K562 (cell line): ENCODE results near the gene CYB5B. TPM values are rescaled to one million over a fixed set of nuclear protein-coding genes. Genes with fewer than 3 reads are reported as not detected.

ENCODE experiments used
- ATAC-seq: fragments of 200-7000 bp; cut with Tn5 transposase; 3 replicates; pipeline ENCODE4 v1.9.1; 2020; ENCODE audit warnings: moderate library complexity
- Bru-seq: library from RNA; stranded (reverse); fragments of 400-500 nt; gene quantifications from one replicate; lab custom pipeline; 2021; lab: Mats Ljungman, UMichigan
- BruChase-seq, 2 experiments: library from RNA; stranded (reverse); fragments of 400-500 nt; gene quantifications; one replicate each; lab custom pipeline; 2021; lab: Mats Ljungman, UMichigan
- BruUV-seq: library from RNA; stranded (reverse); fragments of 400-500 nt; replicated peaks from 2 replicates; lab custom pipeline; 2021; lab: Mats Ljungman, UMichigan
- CTCF ChIA-PET: fragments of 300-600 bp; formaldehyde crosslinking; extraction: SDS; loops from one replicate; lab custom pipeline; 2021; ENCODE audit warnings: low intra/inter-chr PET ratio; lab: Yijun Ruan, JAX
- POLR2A ChIA-PET: fragments of 300-600, 350-650 bp; sonication (Branson Sonifier 250); formaldehyde crosslinking; extraction: SDS; loops from one replicate; lab custom pipeline; 2021; ENCODE audit warnings: antibody characterized with exemption, inconsistent platforms; lab: Yijun Ruan, JAX
- DNase-seq, 4 experiments: peaks; one replicate each; pipeline versions ENCODE4 v3.0.0 to v3.0.0-alpha.2; 2011 to 2018; ENCODE audit warnings: low spot score in 3 of 4, mixed read lengths in 3 of 4; ENCODE audit errors: extremely low read depth in 1 of 4
- FAIRE-seq: peaks from 2 replicates; lab custom pipeline; 2011; peaks lifted over from hg19 to GRCh38; lab: Jason Lieb, UNC
- H2AFZ ChIP-seq: 2 replicates; pipeline ENCODE4 v1.6.0; 2011; ENCODE audit warnings: low read depth, low read length, control low read depth, inconsistent platforms
- H3K27ac ChIP-seq: fragments of 200-600 bp; 3 replicates; pipeline ENCODE4 v1.8.0; 2011; ENCODE audit warnings: low read depth, mild to moderate bottlenecking, control low read depth, inconsistent platforms, low read length, moderate library complexity, mixed read lengths; ENCODE audit errors: extremely low read depth
- H3K27me3 ChIP-seq, 2 experiments: fragments of 300-600 bp in 1 of 2; 2 replicates in 1 of 2; 3 replicates in 1 of 2; pipeline versions ENCODE4 v1.6.0 to v1.8.0; 2011; ENCODE audit warnings: inconsistent platforms in 2 of 2, low read length in 2 of 2, mild to moderate bottlenecking in 1 of 2, mixed read lengths in 1 of 2, moderate library complexity in 1 of 2; ENCODE audit not compliant: control insufficient read depth in 2 of 2, insufficient read depth in 2 of 2
- H3K36me3 ChIP-seq: fragments of 300-600 bp; 3 replicates; pipeline ENCODE4 v1.8.0; 2011; ENCODE audit warnings: mild to moderate bottlenecking, low read length, inconsistent platforms; ENCODE audit not compliant: control insufficient read depth, insufficient read depth
- H3K4me1 ChIP-seq, 2 experiments: fragments of 200-600 bp in 1 of 2; replicated peaks in 1 of 2; 2 replicates in 1 of 2; 3 replicates in 1 of 2; pipeline versions ENCODE4 v1.5.1 to v1.8.0; 2011; ENCODE audit warnings: inconsistent platforms in 2 of 2, low read length in 2 of 2, mild to moderate bottlenecking in 1 of 2, mixed read lengths in 1 of 2, moderate library complexity in 1 of 2; ENCODE audit not compliant: control insufficient read depth in 2 of 2, insufficient read depth in 2 of 2
- H3K4me2 ChIP-seq: 2 replicates; pipeline ENCODE4 v1.6.1; 2011; ENCODE audit warnings: low read length, control low read depth, inconsistent platforms, mixed read lengths; ENCODE audit not compliant: insufficient read depth
- H3K4me3 ChIP-seq: fragments of 200-600 bp; sonication (generic), shearing (Covaris generic); 2 replicates; pipeline ENCODE4 v1.5.1; 2016; ENCODE audit warnings: control low read depth, inconsistent platforms
- H3K79me2 ChIP-seq: fragments of 200-600 bp; 3 replicates; pipeline ENCODE4 v1.8.0; 2011; ENCODE audit warnings: low read length, inconsistent platforms; ENCODE audit not compliant: control insufficient read depth, insufficient read depth
- H3K9ac ChIP-seq, 2 experiments: 2 replicates each; pipeline versions ENCODE4 v1.6.0 to v1.6.1; 2011; ENCODE audit warnings: low read depth in 2 of 2, low read length in 2 of 2, control low read depth in 1 of 2, inconsistent platforms in 1 of 2, mild to moderate bottlenecking in 1 of 2, mixed read lengths in 1 of 2; ENCODE audit not compliant: insufficient read depth in 1 of 2
- H3K9me1 ChIP-seq: one replicate; pipeline ENCODE4 v1.6.0; 2011; ENCODE audit warnings: inconsistent platforms, mild to moderate bottlenecking, low read length, moderate library complexity; ENCODE audit not compliant: control insufficient read depth, insufficient read depth
- H3K9me3 ChIP-seq: replicated peaks from 2 replicates; pipeline ENCODE4 v1.5.1; 2011; ENCODE audit warnings: low read depth, low read length, inconsistent platforms; ENCODE audit not compliant: control insufficient read depth, insufficient read depth
- H4K20me1 ChIP-seq: replicated peaks from 2 replicates; pipeline ENCODE4 v1.6.1; 2011; ENCODE audit warnings: low read length, inconsistent platforms, mixed read lengths; ENCODE audit not compliant: control insufficient read depth, insufficient read depth
- ATF1 ChIP-seq, 2 experiments: fragments of 450-650 bp in 1 of 2; IDR thresholded peaks; 2 replicates each; pipeline ENCODE4 v1.6.1; 2016; ENCODE audit warnings: missing compliant biosample characterization in 1 of 2, missing genetic modification characterization in 1 of 2
- USF1 ChIP-seq: sonication (generic); formaldehyde crosslinking; IDR thresholded peaks from 2 replicates; pipeline ENCODE4 v1.9.0; 2022; ENCODE audit warnings: mild to moderate bottlenecking, missing genetic modification reagents
- ZBTB17 ChIP-seq: fragments of 450-650 bp; formaldehyde crosslinking; IDR thresholded peaks from 2 replicates; pipeline ENCODE4 v1.4.0; 2020; ENCODE audit warnings: mild to moderate bottlenecking
- ZNF507 ChIP-seq: conservative IDR thresholded peaks from 2 replicates; pipeline ENCODE4 v1.6.1; 2017; ENCODE audit warnings: missing genetic modification characterization, missing compliant biosample characterization
- WGBS: fragments of 100-300 bp; shearing (Covaris generic); methylation state at CpG from one replicate; pipeline ENCODE4 v1.1.6; 2016; ENCODE audit warnings: low coverage, mixed read lengths; ENCODE audit not compliant: insufficient coverage; ENCODE audit errors: missing lambda C conversion rate; 5-methylcytosine and 5-hydroxymethylcytosine counted together
- in situ Hi-C: fragments of 300-500 bp; cut with MboI; formaldehyde crosslinking; loops from 4 replicates; pipeline ENCODE4 v1.15.0; 2018; ENCODE audit warnings: inconsistent platforms, mixed read lengths
- intact Hi-C: fragments of 100-400 bp; cut with micrococcal nuclease; formaldehyde crosslinking; loops from 2 replicates; pipeline ENCODE4 v1.14.2; 2022
- long read RNA-seq, 3 experiments: library from polyadenylated mRNA in 2 of 3; library from RNA in 1 of 3; unstranded in 2 of 3; stranded (forward) in 1 of 3; transcript quantifications; one replicate each; pipeline ENCODE4 v2.0.0, GENCODE V29; 2019 to 2022
- polyA minus RNA-seq, 3 experiments: library from RNA; depleted of rRNA, polyadenylated mRNA; stranded (reverse); fragments of >200 nt; gene quantifications; 2 replicates each; pipeline ENCODE4 v1.2.3, GENCODE V29; 2011
- polyA plus RNA-seq, 8 experiments: library from polyadenylated mRNA; depleted of rRNA in 4 of 8; stranded (reverse) in 5 of 8; unstranded in 3 of 8; fragments of >200 nt; fragmentation: Nextera tagmentation in 2 of 8; fragmentation: Illumina TruSeq in 1 of 8; extraction: Ambion mirVana in 2 of 8; extraction: Trizol in 1 of 8; gene quantifications; 2 replicates each; pipeline versions ENCODE4 v1.2.1 to v1.2.3, GENCODE V29; 2011 to 2014; ENCODE audit warnings: inconsistent platforms in 1 of 8, missing spikeins in 1 of 8
- total RNA-seq, 7 experiments: library from RNA; depleted of rRNA in 6 of 7; stranded (reverse); fragments of >200 nt in 6 of 7; fragmentation: Illumina TruSeq in 2 of 7; extraction: Trizol in 2 of 7; gene quantifications; 2 replicates each; pipeline versions ENCODE4 v1.2.1 to v1.2.3, GENCODE V29; 2011 to 2021; ENCODE audit warnings: low replicate concordance in 1 of 7
- TF ChIP-seq, protein P1 (sequence below): fragments of 450-650 bp; IDR thresholded peaks from 2 replicates; pipeline ENCODE4 v1.7.1; 2018; ENCODE audit warnings: mild to moderate bottlenecking, low read depth; ENCODE audit not compliant: partially characterized antibody
- TF ChIP-seq, protein P2 (sequence below), 2 experiments: fragments of 450-650 bp in 1 of 2; IDR thresholded peaks; 2 replicates each; pipeline ENCODE4 v1.6.1; 2011 to 2017; ENCODE audit warnings: low read depth in 2 of 2, antibody characterized with exemption in 1 of 2, borderline replicate concordance in 1 of 2, low read length in 1 of 2, mild to moderate bottlenecking in 1 of 2, mixed read lengths in 1 of 2; ENCODE audit not compliant: control insufficient read depth in 1 of 2

Gene CYB5B
- 46.6 and 100 TPM in 2 replicates for total RNA-seq (2011; cell fraction: chromatin; rRNA removed; ENCODE audit: low replicate concordance)
- total RNA-seq (2011; cell fraction: nucleolus; rRNA removed): 19.2 and 28.7 TPM in 2 replicates
- 61.2 and 107 TPM in 2 replicates for total RNA-seq (2011; cell fraction: nucleoplasm; rRNA removed)
- total RNA-seq (2014; rRNA removed): 29.9 and 69.7 TPM in 2 replicates
- 133 and 137 TPM in 2 replicates for total RNA-seq (2014; rRNA removed; fragmentation: Illumina TruSeq; extraction: Trizol)
- 98.0 and 101 TPM in 2 replicates for total RNA-seq (2015; rRNA removed; fragmentation: Illumina TruSeq; extraction: Trizol)
- total RNA-seq (2021): 103 and 107 TPM in 2 replicates
- 196 and 274 TPM in 2 replicates for polyA plus RNA-seq (2011; rRNA removed)
- 134 and 189 TPM in 2 replicates for polyA plus RNA-seq (2011; cell fraction: cytosol; rRNA removed)
- polyA plus RNA-seq (2011; cell fraction: nucleus; rRNA removed): 41.9 and 62.4 TPM in 2 replicates
- 83.3 and 92.2 TPM in 2 replicates for polyA plus RNA-seq (2012)
- polyA plus RNA-seq (2014; fragmentation: Illumina TruSeq; extraction: Trizol): 167 and 198 TPM in 2 replicates
- 100 to 1,000 TPM; 136 to 198 TPM for polyA plus RNA-seq (2014; fragmentation: Nextera tagmentation; extraction: Ambion mirVana)
- polyA plus RNA-seq (2014; rRNA removed): 75.6 and 98.3 TPM in 2 replicates
- 158 and 175 TPM in 2 replicates for polyA minus RNA-seq (2011; rRNA and poly(A)+ RNA removed)
- 36.2 and 49.2 TPM in 2 replicates for polyA minus RNA-seq (2011; cell fraction: cytosol; rRNA and poly(A)+ RNA removed)
- polyA minus RNA-seq (2011; cell fraction: nucleus; rRNA and poly(A)+ RNA removed): 18.0 and 42.0 TPM in 2 replicates
- percentile 78 among the genes with signal in this experiment for Bru-seq, nascent RNA
- percentile 90 among the genes with signal in this experiment for BruChase-seq, experiment 1, labeled RNA remaining after a 2-hour chase
- percentile 88 among the genes with signal in this experiment for BruChase-seq, experiment 2, labeled RNA remaining after a 6-hour chase
- long read RNA-seq, experiment 1, full-length matches to known transcripts: 169 of 192 reads
- long read RNA-seq, experiment 1, partial matches to known transcripts: 5 of 192 reads
- long read RNA-seq, experiment 1, other reads (novel, unspliced or antisense): 18 of 192 reads
- long read RNA-seq, experiment 2, full-length matches to known transcripts: 21 of 75 reads
- long read RNA-seq, experiment 2, partial matches to known transcripts: 2 of 75 reads
- long read RNA-seq, experiment 2, other reads (novel, unspliced or antisense): 52 of 75 reads
- long read RNA-seq, experiment 3, full-length matches to known transcripts: 128 of 132 reads
- long read RNA-seq, experiment 3, partial matches to known transcripts: 0 of 132 reads
- long read RNA-seq, experiment 3, other reads (novel, unspliced or antisense): 4 of 132 reads

GRCh38 chr16:69424053-69424934 lies at the start of gene CYB5B:
TSS of gene CYB5B (plus strand) at chr16:69424619. CDS start at chr16:69424684, 65 bp downstream.
- CTCF ChIA-PET: no interaction called here
- peak; percentile 99 for ATAC-seq
- peak within 1 kb of the TSS; percentile 95 for H2AFZ ChIP-seq
- no peak for TF ChIP-seq ZBTB17
- TF ChIP-seq ATF1 (CRISPR knock-in tag; IDR thresholded peaks at IDR 0.05): no peak
- TF ChIP-seq ATF1 (tag; IDR thresholded peaks at IDR 0.05): peak; percentile 69
- TF ChIP-seq, protein P1, sequence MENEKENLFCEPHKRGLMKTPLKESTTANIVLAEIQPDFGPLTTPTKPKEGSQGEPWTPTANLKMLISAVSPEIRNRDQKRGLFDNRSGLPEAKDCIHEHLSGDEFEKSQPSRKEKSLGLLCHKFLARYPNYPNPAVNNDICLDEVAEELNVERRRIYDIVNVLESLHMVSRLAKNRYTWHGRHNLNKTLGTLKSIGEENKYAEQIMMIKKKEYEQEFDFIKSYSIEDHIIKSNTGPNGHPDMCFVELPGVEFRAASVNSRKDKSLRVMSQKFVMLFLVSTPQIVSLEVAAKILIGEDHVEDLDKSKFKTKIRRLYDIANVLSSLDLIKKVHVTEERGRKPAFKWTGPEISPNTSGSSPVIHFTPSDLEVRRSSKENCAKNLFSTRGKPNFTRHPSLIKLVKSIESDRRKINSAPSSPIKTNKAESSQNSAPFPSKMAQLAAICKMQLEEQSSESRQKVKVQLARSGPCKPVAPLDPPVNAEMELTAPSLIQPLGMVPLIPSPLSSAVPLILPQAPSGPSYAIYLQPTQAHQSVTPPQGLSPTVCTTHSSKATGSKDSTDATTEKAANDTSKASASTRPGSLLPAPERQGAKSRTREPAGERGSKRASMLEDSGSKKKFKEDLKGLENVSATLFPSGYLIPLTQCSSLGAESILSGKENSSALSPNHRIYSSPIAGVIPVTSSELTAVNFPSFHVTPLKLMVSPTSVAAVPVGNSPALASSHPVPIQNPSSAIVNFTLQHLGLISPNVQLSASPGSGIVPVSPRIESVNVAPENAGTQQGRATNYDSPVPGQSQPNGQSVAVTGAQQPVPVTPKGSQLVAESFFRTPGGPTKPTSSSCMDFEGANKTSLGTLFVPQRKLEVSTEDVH: peak; percentile 78
- TF ChIP-seq, protein P2, sequence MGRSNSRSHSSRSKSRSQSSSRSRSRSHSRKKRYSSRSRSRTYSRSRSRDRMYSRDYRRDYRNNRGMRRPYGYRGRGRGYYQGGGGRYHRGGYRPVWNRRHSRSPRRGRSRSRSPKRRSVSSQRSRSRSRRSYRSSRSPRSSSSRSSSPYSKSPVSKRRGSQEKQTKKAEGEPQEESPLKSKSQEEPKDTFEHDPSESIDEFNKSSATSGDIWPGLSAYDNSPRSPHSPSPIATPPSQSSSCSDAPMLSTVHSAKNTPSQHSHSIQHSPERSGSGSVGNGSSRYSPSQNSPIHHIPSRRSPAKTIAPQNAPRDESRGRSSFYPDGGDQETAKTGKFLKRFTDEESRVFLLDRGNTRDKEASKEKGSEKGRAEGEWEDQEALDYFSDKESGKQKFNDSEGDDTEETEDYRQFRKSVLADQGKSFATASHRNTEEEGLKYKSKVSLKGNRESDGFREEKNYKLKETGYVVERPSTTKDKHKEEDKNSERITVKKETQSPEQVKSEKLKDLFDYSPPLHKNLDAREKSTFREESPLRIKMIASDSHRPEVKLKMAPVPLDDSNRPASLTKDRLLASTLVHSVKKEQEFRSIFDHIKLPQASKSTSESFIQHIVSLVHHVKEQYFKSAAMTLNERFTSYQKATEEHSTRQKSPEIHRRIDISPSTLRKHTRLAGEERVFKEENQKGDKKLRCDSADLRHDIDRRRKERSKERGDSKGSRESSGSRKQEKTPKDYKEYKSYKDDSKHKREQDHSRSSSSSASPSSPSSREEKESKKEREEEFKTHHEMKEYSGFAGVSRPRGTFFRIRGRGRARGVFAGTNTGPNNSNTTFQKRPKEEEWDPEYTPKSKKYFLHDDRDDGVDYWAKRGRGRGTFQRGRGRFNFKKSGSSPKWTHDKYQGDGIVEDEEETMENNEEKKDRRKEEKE (IDR thresholded peaks at IDR 0.05; ENCODE audit: borderline replicate concordance in 1 of 2, control insufficient read depth in 1 of 2, low read depth in 2 of 2, low read length in 1 of 2): 0 out of 4 replicates have a peak, but pooled peaks of 1 of the 2 experiments have one; percentile 26
- no peak for TF ChIP-seq USF1 (CRISPR knock-in tag)
- no peak for TF ChIP-seq ZNF507

More at GRCh38 chr16:69424053-69424934, at the start of gene CYB5B:
- FAIRE-seq (peak; percentile 100), DNase-seq (peak; percentile 87 to 98 (median 92))
- Histone ChIP-seq H3K36me3 (peaks cover 24% of the 10 kb centered on the region), H3K4me2 (peak within 1 kb of the TSS; percentile 99), H3K27me3 (no peaks in the 10 kb centered on the region), H4K20me1 (no peaks in the 10 kb centered on the region), H3K79me2 (peaks cover 32% of the 10 kb centered on the region), H3K9ac (peak within 1 kb of the TSS; percentile 83 to 92), H3K27ac (peak within 1 kb of the TSS; percentile 68), H3K4me3 (peak within 1 kb of the TSS; percentile 77), H3K9me1 (no peaks in the 10 kb centered on the region), H3K9me3 (peaks cover 5% of the 10 kb centered on the region), H3K4me1 (peaks cover 0 to 10% of the 10 kb centered on the region in 2 experiments; a peak in 3 of 5 replicates)
- in situ Hi-C loops (no loop called here), intact Hi-C loops (no loop called here)
- WGBS: 12% methylated on average over 40 of the region's 40 CpGs
- POLR2A ChIA-PET: interaction anchor here (0.5 to 0.9 kb wide), 6 partner anchors 19 to 600 kb away, joined by 3 to 4 read pairs (median 3); no protein-coding TSS in a partner anchor
- no TSS peak for BruUV-seq
